GM06990 (cell line): ENCODE results near the gene PTPRU.

ENCODE experiments used
- DNase-seq: peaks from one replicate; pipeline ENCODE4 v3.0.0-alpha.2; 2011; ENCODE audit not compliant: insufficient read length; ENCODE audit errors: extremely low read depth
- H3K27me3 ChIP-seq: replicated peaks from 2 replicates; pipeline ENCODE4 v1.6.0; 2011; ENCODE audit warnings: low read length; ENCODE audit not compliant: control insufficient read depth, insufficient read depth
- H3K36me3 ChIP-seq: 2 replicates; pipeline ENCODE4 v1.5.1; 2011; ENCODE audit warnings: low read length; ENCODE audit not compliant: control insufficient read depth, insufficient read depth
- H3K4me3 ChIP-seq: replicated peaks from 2 replicates; pipeline ENCODE4 v1.5.1; 2011; ENCODE audit warnings: low read depth, mild to moderate bottlenecking, control low read depth, low read length
- TF ChIP-seq, protein P1 (sequence below): IDR thresholded peaks from 2 replicates; pipeline ENCODE4 v1.5.1; 2011; ENCODE audit warnings: low read length, control low read depth, mild to moderate bottlenecking, inconsistent platforms; ENCODE audit not compliant: insufficient read depth, poor library complexity, severe bottlenecking

PTPRU gene

DNA sequence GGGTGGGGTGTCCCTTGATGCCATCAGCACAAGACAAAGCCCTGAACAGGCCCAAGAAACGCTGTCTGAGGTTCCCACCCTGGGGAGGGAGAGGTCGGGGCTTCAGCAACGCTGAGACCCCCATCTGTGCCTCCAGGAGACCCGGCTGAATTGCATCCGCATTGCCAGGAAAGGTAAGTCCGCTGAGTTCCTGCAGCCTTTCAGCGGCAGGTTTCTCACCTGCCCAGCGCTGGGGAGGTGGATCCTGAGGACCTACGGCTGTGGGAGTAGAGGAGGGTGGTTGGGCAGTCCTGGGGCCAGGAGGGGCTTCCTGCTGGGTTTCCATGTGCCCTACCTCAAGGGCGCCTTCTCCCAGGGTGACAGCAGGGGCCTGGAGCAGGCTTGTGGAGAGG lies 47.5 kb downstream of the PTPRU start:
- Histone ChIP-seq H3K36me3 (no peaks in the 10 kb centered on the region), H3K4me3 (no peak overlapping the region), H3K27me3 (no peaks in the 10 kb centered on the region)
- TF ChIP-seq, protein P1, sequence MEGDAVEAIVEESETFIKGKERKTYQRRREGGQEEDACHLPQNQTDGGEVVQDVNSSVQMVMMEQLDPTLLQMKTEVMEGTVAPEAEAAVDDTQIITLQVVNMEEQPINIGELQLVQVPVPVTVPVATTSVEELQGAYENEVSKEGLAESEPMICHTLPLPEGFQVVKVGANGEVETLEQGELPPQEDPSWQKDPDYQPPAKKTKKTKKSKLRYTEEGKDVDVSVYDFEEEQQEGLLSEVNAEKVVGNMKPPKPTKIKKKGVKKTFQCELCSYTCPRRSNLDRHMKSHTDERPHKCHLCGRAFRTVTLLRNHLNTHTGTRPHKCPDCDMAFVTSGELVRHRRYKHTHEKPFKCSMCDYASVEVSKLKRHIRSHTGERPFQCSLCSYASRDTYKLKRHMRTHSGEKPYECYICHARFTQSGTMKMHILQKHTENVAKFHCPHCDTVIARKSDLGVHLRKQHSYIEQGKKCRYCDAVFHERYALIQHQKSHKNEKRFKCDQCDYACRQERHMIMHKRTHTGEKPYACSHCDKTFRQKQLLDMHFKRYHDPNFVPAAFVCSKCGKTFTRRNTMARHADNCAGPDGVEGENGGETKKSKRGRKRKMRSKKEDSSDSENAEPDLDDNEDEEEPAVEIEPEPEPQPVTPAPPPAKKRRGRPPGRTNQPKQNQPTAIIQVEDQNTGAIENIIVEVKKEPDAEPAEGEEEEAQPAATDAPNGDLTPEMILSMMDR: no peak
- DNase-seq: no peak

DNA sequence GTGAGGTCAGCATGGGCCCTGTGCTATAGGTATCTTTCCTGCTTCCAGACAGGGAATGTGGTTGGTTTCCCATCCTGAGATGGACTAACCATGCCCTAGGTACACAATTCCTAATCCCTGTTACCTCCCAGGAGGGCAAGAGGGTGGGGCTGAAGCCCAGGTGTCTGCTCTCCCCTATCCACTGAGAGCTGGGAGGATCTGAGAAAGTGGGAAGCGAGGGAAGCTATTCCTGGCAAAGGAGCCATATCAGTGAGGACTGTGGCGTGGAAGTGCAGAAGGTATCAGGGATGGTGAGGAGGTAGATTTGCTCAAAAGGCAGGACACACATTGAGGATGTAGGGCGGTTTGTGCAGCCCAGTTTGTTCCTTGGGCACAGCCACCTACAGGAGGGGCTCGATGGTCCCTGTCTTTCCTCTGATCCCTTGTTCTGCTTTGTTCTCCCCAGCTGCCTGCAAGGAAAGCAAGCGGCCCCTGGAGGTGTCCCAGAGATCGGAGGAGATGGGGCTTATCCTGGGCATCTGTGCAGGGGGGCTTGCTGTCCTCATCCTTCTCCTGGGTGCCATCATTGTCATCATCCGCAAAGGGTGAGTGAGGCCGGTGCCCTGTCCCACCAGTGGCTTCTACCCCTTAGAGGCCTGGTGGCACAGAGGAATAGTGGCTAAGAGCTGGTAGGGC lies 48.1 kb downstream of the PTPRU start:
- Histone ChIP-seq H3K4me3 (no peak overlapping the region), H3K27me3 (no peaks in the 10 kb centered on the region), H3K36me3 (no peaks in the 10 kb centered on the region)
- TF ChIP-seq, protein P1: no peak
- no peak for DNase-seq

DNA sequence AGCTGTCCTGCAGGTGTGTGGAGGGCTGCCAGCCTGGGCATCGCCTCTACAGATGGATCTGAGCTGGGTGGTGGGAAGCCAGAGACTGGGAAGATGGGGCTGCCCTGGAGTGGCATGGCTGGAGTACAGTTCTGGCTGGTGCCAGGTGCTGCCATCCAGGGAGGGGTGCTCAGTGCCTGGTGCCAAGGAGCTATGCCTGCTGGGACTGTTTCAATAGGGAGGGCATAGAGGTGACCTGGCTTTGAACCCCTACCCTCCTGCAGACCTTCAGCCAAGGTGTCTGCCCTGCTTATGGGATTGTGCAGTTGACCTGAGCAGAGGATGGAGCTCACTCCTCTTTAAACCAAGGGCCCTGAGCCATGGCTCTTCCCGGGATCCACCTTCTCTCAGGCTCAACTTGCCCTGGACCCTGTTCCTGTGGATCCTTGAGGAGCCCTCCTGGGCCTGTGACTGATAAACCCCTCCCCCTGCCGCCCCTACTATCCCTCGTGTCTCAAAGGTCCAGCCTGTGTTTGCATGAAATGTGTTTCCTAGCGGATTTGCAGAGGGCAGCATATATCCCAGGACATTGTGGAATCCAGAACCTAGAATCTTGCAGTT lies 48.7 kb downstream of the PTPRU start:
- Histone ChIP-seq H3K4me3 (no peak overlapping the region), H3K36me3 (no peaks in the 10 kb centered on the region), H3K27me3 (no peaks in the 10 kb centered on the region)
- TF ChIP-seq, protein P1: no peak
- DNase-seq: no peak

DNA sequence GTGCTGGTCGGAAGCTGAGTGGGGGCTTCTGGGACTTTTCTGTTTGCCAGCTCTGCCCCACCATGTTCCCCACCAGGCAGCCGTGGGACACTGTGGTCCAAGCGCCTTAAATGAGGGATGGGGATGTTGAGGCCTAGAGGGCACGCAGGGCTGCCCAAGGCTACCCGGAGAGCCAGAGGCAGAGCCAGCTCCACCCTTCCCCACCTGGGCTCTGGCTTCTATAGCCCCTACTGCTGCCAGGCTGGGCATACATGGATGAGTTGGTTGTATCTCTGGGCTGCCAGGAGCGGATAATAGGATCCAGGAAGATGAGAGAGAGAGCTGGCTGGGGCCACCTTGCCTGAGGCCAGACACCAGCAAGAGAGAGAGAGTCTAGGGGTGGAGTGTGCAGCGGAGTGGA lies 49.4 kb downstream of the PTPRU start:
- TF ChIP-seq, protein P1: no peak
- H3K36me3 ChIP-seq: no peaks in the 10 kb centered on the region
- no peak overlapping the region for H3K4me3 ChIP-seq
- no peaks in the 10 kb centered on the region for H3K27me3 ChIP-seq
- no peak for DNase-seq

DNA sequence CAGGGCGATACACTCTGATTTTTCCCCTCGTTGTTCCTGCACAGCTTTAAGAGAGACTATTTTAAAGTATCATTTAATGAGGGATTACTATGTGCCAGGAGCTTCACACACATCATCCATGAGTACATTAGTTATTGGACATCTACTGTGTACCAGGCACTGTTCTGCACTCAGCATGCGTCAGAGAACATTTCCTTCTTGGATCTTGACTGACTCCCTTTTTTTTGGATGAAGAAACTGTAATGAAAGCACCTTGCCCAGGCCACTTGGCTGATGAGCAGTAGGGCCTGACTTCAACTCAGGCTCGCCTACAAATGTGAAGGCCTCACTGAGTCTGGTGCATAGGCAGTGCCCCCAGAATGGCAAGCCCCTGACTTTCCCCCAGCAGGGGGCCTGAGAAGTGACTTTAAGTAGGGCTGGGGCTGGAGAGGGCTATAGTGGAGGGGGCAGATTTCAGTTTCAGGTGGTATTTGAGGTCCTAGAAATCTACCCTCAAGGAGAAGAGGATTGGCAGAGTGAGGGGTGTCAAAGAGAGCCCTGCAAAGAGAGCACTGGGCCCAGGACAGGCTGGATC lies 50.0 kb downstream of the PTPRU start:
- H3K36me3 ChIP-seq: no peaks in the 10 kb centered on the region
- H3K27me3 ChIP-seq: no peaks in the 10 kb centered on the region
- no peak overlapping the region for H3K4me3 ChIP-seq
- TF ChIP-seq, protein P1: no peak
- DNase-seq: no peak
